SK-N-MC (cell line): ENCODE results near the gene RPS5.

Source experiments
- DNase-seq: peaks from one replicate; pipeline ENCODE4 v3.0.0-alpha.2; 2011; ENCODE audit warnings: low read depth, low spot score
- H3K27ac ChIP-seq: fragments of 200-600 bp; sonication (generic); 2 replicates; pipeline ENCODE4 v1.5.1; 2016; ENCODE audit warnings: mixed run types
- H3K36me3 ChIP-seq: fragments of 200-600 bp; sonication (generic); 2 replicates; pipeline ENCODE4 v1.6.1; 2017; ENCODE audit warnings: antibody characterized with exemption, low read length, mixed read lengths; ENCODE audit not compliant: insufficient read depth
- H3K4me3 ChIP-seq: fragments of 200-600 bp; sonication (generic); 2 replicates; pipeline ENCODE4 v1.5.1; 2016
- H3K9ac ChIP-seq: fragments of 200-600 bp; sonication (generic); 2 replicates; pipeline ENCODE4 v1.8.0; 2017; ENCODE audit warnings: mixed run types, mixed read lengths; ENCODE audit not compliant: insufficient read length
- H3K9me3 ChIP-seq: fragments of 200-600 bp; sonication (generic); 2 replicates; pipeline ENCODE4 v1.6.1; 2017; ENCODE audit warnings: low read depth, mild to moderate bottlenecking, antibody characterized with exemption, low read length, moderate library complexity, mixed read lengths
- EZH2 ChIP-seq: fragments of 200-600 bp; sonication (generic); IDR thresholded peaks from one replicate; pipeline ENCODE4 v1.6.1; 2017; ENCODE audit warnings: antibody characterized with exemption
- FOXP2 ChIP-seq: optimal IDR thresholded peaks from 2 replicates; pipeline ENCODE3; 2011; ENCODE audit warnings: mild to moderate bottlenecking, moderate library complexity; ENCODE audit not compliant: insufficient read depth; ENCODE audit errors: extremely low read length, control extremely low read depth
- POLR2AphosphoS5 ChIP-seq: IDR thresholded peaks from 2 replicates; pipeline ENCODE4 v1.6.1; 2012; ENCODE audit warnings: mild to moderate bottlenecking, low read depth, low read length, borderline replicate concordance

Gene RPS5

GRCh38 chr19:58350871-58351557 is 36.1 kb upstream of the RPS5 start:
- H3K9ac ChIP-seq = no peak overlapping the region
- TF ChIP-seq FOXP2 (no peak), POLR2AphosphoS5 (no peak), EZH2 (no peak)
- DNase-seq = no peak

DNA sequence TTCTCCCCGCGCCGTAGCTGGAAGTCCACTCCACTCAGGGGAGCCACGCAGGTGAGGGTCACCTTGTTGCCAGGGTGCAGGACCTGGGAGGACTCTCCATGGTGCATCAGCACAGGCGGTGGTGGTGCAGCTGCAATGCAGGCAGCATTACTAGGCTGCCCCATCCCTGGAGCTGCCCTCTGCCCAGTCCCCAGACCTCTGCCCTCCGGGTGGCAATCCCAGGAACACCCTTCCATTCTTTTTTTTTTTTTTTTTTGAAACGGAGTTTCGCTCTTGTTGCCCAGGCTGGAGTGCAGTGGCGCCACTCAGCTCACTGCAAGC is 35.6 kb upstream of the RPS5 start:
- H3K9me3 ChIP-seq = no peaks in the 10 kb centered on the region
- no peak for TF ChIP-seq POLR2AphosphoS5
- no peak for TF ChIP-seq FOXP2
- no peak for TF ChIP-seq EZH2
- DNase-seq = no peak
- H3K27ac ChIP-seq = no peak overlapping the region
- H3K4me3 ChIP-seq = no peak overlapping the region
- H3K36me3 ChIP-seq = no peaks in the 10 kb centered on the region
- H3K9ac ChIP-seq = no peak overlapping the region

More at GRCh38 chr19:58350871-58351557, 36.1 kb upstream of the RPS5 start:
- Histone ChIP-seq H3K9me3 (no peaks in the 10 kb centered on the region), H3K36me3 (no peaks in the 10 kb centered on the region), H3K27ac (no peak overlapping the region), H3K4me3 (no peak overlapping the region)

GRCh38 chr19:58351990-58352755 is 34.9 kb upstream of the RPS5 start:
- H3K9ac ChIP-seq = no peak overlapping the region
- H3K4me3 ChIP-seq = no peak overlapping the region
- TF ChIP-seq FOXP2 (no peak), EZH2 (no peak), POLR2AphosphoS5 (no peak)
- no peak overlapping the region for H3K27ac ChIP-seq
- no peaks in the 10 kb centered on the region for H3K36me3 ChIP-seq
- no peaks in the 10 kb centered on the region for H3K9me3 ChIP-seq
- DNase-seq = no peak

GRCh38 chr19:58352760-58353671 is 34.1 kb upstream of the RPS5 start, which contains the start of gene A1BG:
A1BG (minus strand) TSS chr19:58353492; CDS start chr19:58353437, 55 bp downstream.
- Histone ChIP-seq H3K9me3 (no peaks in the 10 kb centered on the region), H3K36me3 (no peaks in the 10 kb centered on the region), H3K9ac (no peak within 1 kb of the TSS), H3K4me3 (no peak within 1 kb of the TSS), H3K27ac (no peak within 1 kb of the TSS)
- TF ChIP-seq EZH2 = no peak
- no peak for TF ChIP-seq POLR2AphosphoS5
- TF ChIP-seq FOXP2 = no peak
- no peak for DNase-seq

GRCh38 chr19:58353717-58354477 is 33.2 kb upstream of the RPS5 start:
- Histone ChIP-seq H3K9ac (no peak overlapping the region), H3K4me3 (no peak overlapping the region), H3K36me3 (no peaks in the 10 kb centered on the region), H3K27ac (no peak overlapping the region), H3K9me3 (no peaks in the 10 kb centered on the region)
- no peak for TF ChIP-seq FOXP2
- no peak for TF ChIP-seq POLR2AphosphoS5
- no peak for TF ChIP-seq EZH2
- DNase-seq = no peak

DNA sequence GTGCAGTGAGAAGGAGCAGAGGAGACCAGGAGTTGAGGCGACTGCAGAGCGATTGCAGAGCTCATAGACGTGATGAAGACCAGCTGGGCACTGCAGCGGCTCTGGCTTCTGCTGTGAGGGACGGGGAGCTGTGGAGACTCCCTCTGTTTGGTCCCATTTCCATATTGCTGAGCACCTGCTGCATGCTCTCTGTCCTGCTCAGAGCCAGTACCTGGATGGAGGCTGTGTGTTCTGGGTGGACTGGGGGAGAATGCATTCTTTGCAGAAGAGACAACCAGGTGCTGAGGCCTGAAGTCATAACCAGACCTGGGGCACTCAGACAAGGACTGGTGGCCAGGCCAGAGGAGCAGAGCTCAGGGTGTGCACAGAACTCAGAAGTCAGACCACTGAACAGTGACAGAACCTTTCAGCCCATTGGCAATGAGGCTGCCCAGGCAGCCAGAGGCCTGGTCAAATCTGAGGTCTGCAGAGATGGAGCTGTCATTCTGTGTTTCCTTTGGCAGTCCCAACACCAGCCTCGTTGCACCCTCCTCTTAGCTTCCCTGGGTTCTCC is 32.5 kb upstream of the RPS5 start:
- no peak overlapping the region for H3K4me3 ChIP-seq
- no peak for DNase-seq
- H3K9me3 ChIP-seq = no peaks in the 10 kb centered on the region
- H3K27ac ChIP-seq = no peak overlapping the region
- H3K36me3 ChIP-seq = no peaks in the 10 kb centered on the region
- TF ChIP-seq POLR2AphosphoS5 = no peak
- H3K9ac ChIP-seq = no peak overlapping the region

DNA sequence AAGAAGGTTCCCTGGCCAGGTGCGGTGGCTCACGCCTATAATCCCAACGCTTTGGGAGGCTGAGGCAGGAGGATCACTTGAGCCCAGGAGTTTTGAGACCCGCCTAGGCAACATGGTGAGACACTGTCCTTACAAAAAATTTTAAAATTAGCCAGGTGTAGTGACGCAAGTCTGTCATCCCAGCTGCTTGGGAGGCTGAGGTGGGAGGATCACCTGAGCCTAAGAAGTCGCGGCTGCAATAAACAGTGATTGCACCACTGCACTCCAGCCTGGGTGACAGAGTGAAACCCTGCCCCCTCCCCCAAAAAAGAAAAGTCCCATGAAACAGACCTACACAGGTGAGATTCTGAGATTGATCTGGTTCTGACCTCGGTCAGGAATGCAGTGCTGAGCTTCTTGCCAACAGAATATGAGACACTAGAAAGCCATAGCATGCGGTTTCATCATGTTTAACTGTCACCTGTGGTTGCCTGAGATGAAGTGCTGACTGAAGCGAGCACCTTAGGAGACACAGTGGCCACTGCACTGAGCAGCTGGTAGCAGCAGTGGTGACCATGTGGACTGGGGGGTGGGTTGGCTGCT is 31.8 kb upstream of the RPS5 start:
- no peak for DNase-seq
- no peak overlapping the region for H3K27ac ChIP-seq
- no peak overlapping the region for H3K9ac ChIP-seq
- no peak for TF ChIP-seq EZH2
- TF ChIP-seq FOXP2 = no peak
- no peak for TF ChIP-seq POLR2AphosphoS5
- H3K9me3 ChIP-seq = no peaks in the 10 kb centered on the region
- H3K4me3 ChIP-seq = no peak overlapping the region
- H3K36me3 ChIP-seq = no peaks in the 10 kb centered on the region
